GM21825 (cell line): ENCODE results near the gene ARHGEF4.
"Not testable (repeated sequence)": the region's sequence is repeated elsewhere in the genome, so short reads cannot be mapped to it uniquely, and the experiment has no call there.

Experiments
- ATAC-seq: cut with Tn5 transposase; IDR thresholded peaks from one replicate; pipeline ENCODE4 v1.9.1; 2021; ENCODE audit warnings: mild to moderate bottlenecking, moderate library complexity; ENCODE audit not compliant: unreplicated experiment

ARHGEF4 gene

DNA sequence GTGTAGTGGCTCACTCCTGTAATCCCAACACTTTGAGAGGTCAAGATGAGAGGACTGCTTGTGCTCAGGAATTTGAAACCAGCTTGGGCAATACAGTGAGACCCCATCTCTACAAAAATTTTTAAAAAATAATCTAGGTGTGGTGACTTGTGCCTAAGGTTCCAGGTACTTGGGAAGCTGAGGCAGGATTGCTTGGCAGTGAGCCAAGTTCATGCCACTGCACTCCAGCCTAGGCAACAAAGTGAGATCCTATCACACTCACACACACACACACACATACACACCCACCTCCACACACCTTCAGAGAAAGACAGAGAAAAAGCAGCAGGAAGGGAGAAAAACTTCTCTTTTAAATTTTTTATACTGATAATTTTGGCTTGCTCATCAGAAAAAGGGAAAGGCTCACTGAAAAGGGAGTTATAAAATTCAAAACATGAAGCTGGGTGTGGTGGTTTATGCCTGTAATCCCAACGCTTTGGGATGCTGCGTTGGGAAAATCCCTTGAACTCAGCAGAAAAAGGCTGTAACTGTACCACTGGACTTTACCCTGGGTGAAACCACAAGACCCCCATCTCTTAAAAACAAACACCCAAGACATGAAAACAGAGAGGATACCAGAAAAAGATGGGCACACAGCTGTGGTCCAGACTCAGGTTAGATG lies 230.9 kb downstream of the ARHGEF4 start:
- no peak for ATAC-seq

DNA sequence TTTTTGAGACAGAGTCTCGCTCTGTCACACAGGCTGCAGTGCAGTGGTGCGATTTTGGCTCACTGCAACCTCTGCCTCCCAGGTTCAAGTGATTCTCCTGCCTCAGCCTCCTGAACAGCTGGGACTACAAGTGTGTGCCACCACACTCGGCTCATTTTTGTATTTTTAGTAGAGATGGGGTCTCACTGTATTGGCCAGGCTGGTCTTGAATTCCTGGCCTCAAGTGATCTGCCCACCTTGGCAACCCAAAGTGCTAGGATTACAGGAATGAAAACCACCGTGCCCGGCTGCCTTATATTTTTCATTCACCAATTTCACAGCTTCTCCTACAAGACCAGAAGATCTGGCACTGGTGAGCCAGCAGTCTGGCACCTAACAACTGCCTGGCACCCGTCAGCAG lies 231.5 kb downstream of the ARHGEF4 start:
- ATAC-seq = not testable (repeated sequence)

DNA sequence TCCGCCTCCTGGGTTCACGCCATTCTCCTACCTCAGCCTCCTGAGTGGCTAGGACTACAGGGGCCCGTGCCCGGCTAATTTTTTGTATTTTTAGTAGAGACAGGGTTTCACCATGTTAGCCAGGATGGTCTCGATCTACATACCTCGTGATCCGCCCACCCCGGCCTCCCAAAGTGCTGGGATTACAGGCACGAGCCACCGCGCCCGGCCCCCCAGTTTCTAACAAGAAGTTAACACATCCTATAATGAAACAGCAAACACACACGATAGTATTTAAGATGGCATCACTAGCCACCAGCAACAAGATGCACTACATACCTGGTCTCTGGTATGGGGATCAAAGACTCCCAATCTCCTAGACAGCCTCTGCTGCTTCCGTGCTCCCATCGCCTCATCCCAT lies 238.9 kb downstream of the ARHGEF4 start:
- not testable (repeated sequence) for ATAC-seq

DNA sequence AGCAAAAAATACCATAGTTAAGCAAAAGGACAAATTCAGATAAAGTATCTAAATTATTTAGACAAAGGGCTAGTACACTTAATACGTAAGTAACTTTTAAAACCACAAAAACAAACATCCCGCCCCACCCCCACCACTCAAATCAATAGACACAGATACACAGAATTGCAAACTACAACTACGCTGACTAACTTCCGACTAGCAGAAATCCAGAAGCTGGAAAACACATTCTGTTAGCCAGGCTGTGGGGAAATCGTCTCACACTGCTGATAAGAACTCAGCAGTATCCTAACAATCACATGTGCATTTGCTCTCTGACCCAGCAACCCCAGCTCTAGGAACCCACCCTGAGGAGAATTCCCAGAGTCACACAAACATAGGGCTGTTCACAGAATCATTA lies 240.0 kb downstream of the ARHGEF4 start:
- no peak for ATAC-seq

DNA sequence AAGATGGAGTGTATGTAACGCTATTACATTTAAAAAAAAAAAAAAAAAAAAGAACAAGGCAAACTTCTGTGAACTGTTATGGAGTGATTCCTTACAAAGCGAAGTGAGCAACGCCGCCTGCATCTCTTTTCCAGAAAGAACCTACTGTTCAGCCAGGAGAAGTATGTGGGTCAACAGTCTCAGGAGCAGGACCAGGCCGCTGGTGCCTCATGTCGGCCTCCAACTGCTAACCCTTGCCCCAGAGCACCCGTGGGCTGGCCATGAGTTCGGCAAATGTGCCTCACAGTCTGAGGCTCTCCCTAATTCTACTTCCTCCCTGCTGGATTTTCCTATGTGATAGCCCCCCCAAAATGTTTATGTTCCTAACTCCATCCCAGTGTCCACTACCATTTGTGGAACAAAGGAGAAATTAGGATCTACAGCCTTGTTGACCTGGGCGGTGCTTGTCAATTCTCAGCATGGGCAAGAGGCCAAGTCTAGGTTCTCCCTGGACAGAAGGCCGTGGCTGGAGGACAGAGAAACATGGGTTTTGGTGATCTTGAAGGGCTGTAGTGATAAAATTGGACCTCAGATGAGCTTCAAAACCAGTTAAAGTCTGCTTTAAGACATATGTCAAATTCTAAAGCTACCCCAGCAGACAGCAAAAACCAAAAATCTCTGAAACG lies 240.6 kb downstream of the ARHGEF4 start:
- no peak for ATAC-seq

DNA sequence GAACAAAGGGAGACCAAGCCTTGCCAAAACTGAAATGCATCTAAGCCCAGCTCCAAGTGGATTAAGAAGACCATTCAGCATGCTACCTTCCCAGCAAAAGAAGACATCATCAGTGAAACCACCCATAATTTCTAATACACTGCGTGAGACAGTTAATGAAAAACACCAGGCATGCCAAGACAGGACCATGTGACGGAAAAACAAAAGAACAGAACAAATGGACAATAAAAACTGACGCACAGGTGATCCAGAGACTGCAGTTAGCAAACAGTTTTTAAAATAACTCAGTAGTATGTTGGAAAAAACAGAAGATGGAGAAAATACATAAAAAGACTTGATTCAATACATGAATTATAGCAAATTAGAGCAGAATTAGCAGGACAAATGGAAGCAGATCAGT lies 241.3 kb downstream of the ARHGEF4 start:
- no peak for ATAC-seq

DNA sequence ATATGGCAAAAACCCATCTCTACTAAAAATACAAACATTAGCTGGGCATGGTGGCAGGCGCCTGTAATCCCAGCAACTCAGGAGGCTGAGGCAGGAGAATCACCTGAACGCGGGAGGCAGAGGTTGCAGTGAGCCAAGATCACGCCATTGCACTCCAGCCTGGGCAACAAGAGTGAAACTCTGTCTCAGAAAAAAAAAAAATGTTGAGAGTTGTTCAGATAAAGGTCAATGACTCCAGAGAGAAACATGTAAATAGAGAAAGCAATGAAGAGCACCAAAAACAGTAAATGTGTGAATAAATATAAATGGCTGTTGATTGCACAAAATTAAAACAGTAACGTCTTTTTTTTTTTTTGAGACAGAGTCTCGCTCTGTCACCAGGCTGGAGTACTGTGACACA lies 243.2 kb downstream of the ARHGEF4 start:
- ATAC-seq = not testable (repeated sequence)

DNA sequence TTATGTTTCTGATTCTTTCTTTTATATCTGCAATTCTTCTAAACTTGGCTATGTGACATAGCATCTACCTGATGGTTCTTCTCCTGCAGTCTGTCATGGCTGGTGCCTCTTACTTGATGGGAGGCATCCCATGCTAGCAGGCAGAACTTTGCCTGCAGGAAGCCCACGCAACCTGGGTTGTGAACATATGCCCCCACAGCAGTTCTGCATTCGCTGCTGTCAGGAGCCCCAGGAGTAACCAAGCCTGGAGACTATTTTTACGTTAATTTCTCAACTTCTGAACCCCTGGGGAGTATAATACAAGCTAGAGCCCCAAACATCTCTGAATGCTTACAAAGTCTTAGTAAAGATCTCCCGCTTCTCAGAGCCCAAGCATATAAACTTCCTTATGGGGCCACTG lies 244.5 kb downstream of the ARHGEF4 start:
- ATAC-seq = no peak

DNA sequence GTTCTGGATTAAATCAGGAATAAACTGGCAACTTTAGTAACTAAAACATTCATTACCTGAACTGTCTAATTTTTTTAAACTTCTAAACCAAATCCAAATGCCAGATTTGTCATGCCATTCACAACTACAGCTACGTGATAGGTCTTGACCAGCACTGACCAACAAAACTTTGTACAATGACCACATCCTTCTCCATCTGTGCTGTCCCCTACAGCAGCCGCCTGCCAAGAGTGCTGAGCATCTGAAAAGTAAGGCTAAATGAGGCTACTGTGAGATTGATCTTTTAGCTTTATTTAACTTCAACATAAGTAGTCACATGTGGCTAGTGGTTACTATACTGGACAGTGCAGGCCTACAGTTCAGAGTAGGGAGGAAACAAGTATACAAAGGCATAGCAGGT lies 248.9 kb downstream of the ARHGEF4 start:
- ATAC-seq = no peak

DNA sequence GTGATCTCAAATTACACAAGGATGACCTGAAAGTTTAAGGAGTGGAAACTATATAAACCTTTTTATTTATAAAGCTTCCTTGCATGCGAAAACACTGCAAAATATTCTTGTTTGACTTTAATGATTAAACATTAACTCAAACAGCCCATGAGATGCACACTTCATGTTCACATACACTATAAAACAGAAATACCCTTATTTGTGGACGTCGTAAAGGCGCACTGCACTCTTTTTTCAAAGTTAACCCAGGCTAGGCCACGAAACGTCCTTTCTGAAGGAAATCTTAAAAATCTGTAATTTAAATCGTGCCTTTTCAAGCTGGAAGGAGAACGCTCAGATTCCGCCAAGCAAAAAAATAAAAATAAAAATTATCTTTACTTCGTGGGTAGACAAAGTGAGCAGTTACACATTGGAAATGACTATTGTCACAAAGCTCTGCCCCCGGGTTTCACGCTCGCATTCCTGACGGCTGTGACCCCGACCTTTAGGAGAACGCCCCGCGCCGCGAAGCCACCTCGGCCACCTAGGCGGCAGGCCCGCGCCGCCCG lies 255.8 kb downstream of the ARHGEF4 start:
- no peak for ATAC-seq

DNA sequence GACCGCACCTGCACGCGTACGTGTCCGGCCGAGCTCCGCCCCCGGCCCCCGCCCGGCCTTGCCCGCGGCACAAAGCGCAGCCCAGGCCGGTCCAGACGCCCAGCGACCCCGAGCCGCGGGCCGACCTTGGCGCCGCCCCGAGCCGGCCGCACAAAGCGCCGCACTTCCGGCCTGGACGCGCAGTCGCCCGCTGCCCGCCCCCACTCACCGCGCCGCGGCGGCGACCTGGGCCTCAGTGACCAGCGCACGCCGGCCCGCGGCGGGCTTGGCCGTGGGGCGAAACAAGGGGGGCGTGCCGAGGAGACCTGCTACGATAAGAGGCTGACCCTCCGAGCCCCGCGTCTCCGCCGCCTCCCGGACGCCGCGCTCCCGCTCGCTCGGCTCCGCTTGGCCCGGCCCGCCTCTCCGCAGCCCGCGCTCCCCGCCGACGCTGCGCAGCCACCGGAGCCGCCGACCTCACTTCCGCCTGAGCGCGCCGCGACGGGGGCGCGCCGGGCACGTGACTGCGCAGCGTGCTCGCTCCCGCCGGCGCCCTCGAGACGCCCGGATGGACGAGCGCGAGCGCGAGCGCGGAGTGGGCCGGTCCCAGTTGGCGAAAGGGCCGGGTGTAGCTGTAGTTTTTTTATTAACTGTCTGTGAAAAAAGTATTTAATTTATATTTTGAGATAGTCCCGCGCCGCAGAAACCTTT lies 256.4 kb downstream of the ARHGEF4 start, which contains the start of gene FAM168B:
Gene FAM168B (minus strand): TSS at position 455 of the 690 bp plus-strand sequence. CDS start 10,814 bp downstream, outside the sequence.
- ATAC-seq = peak; percentile 82

DNA sequence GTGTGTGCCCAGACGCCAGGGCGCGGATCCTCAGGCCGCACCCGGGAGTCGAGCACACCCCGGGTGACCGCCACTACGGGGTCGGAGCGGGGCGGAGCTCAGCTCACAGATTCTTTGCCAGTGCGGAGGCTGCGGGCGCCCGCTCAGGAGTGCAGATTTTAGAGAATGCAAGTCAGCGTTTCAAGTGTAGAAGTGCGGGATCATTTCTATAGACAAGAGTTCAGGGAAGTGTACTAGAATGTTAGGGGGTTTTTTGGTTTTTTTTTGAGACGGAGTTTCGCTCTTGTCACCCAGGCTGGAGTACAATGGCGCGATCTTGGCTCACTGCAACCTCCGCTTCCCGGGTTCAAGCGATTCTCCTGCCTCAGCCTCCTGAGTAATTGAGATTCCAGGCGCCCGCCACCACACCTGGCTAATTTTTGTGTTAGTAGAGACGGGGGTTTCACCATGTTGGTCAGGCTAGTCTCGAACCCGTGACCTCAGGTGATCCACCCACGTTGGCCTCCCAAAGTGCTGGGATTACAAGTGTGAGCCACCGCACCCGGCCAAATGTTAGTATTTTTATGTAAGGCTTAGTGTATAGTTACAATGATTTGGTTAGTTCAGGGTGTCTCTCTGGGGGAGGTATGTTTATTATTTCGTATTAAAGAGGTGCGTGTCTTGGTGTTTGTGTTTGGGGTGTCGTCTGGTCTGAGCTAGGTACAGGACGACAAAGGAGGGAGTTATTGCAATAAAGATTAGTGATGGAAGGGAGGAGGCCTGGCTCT lies 257.2 kb downstream of the ARHGEF4 start:
- peak; percentile 76 for ATAC-seq

DNA sequence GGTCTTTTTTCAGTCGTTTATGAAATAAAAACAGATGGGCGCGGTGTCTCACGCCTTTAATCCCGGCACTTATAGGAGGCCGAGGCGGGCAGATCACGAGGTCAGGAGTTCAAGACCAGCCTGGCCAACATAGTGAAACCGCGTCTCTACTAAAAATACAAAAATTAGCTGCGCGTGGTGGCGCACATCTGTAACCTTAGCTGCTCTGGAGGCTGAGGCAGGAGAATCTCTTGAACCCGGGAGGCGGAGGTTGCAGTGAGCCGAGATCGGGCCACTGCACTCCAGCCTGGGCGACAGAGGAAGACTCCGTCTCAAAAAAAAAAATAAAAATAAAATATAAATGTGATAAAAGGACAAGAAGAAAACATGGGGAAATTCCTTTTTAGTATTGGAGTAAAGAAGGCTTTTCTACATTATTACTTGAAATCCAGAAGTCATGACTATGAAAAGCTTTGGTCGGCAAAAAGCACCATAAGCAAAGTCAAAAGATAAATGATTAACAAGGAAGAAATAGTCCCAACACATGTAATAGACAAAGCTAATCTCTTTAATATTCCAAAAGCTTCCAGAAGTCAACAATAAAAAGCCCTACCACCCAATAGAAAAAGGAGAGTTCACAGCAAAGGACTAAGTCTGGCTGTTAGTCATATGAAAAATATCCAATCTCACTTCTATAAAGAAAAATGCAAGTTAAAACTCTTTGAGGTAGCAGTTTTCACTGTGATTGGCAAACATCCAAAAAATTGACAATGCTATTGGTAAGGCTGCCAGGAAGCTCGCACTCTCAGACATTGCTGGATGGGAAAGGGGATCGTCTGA lies 258.0 kb downstream of the ARHGEF4 start:
- ATAC-seq = no peak
